ENCODE data around the gene ZDHHC19.

The ZDHHC19 gene

GRCh38 chr3:196227121-196227561, 15.9 kb upstream of the ZDHHC19 start:
- TF ChIP-seq CTCF (IDR thresholded peaks at IDR 0.05) = no peak
- Mint-ChIP-seq H3K4me3 (no peak overlapping the region), H3K4me1 (peaks cover 19% of the 10 kb centered on the region), H3K27me3 (ENCODE audit: low read depth, poor library complexity) (peaks cover 8% of the 10 kb centered on the region), H3K9me3 (no peaks in the 10 kb centered on the region), H3K36me3 (ENCODE audit: low read depth) (no peaks in the 10 kb centered on the region), H3K27ac (no peak overlapping the region)
- no peak for DNase-seq

DNA sequence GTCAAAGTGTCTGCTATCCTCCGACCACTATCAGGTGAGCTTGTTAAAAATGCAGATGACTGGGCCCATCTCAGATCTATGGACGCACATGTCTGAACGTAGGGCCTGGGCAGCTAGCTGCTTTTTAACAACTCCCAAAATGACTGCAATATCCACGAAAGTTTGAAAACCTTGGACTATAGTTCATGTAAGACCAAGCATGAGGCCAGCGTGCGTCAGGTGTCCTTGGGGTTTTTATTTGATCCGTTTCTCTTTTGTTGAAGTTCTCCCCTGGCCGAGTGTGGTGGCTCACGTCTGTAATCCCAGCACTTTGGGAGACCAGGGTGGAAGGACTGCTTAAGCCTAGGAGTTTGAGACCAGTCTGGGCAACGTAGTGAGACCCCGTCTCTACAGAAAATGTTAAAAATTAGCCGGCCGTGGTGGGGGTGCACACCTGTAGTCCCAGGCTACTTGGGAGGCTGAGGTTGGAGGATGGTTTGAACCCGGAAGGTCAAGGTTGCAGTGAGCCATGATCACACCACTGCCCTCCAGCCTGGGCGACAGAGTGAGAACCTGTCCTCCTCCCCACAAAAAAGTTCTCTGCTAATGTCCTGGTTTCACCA, 14.7 kb upstream of the ZDHHC19 start:
- no peak overlapping the region for H3K4me3 Mint-ChIP-seq
- H3K4me1 Mint-ChIP-seq = peaks cover 19% of the 10 kb centered on the region
- H3K36me3 Mint-ChIP-seq (ENCODE audit: low read depth) = no peaks in the 10 kb centered on the region
- H3K27me3 Mint-ChIP-seq (ENCODE audit: low read depth, poor library complexity) = peaks cover 8% of the 10 kb centered on the region
- H3K9me3 Mint-ChIP-seq = no peaks in the 10 kb centered on the region
- no peak for DNase-seq
- no peak for TF ChIP-seq CTCF (IDR thresholded peaks at IDR 0.05)
- no peak overlapping the region for H3K27ac Mint-ChIP-seq

- Mint-ChIP-seq H3K4me1 (peaks cover 25% of the 10 kb centered on the region), H3K9me3 (no peaks in the 10 kb centered on the region), H3K27ac (peak overlapping the region; percentile 32), H3K36me3 (ENCODE audit: low read depth) (no peaks in the 10 kb centered on the region), H3K4me3 (no peak overlapping the region), H3K27me3 (ENCODE audit: low read depth, poor library complexity) (peaks cover 8% of the 10 kb centered on the region)
- no peak for DNase-seq
- no peak for TF ChIP-seq CTCF (IDR thresholded peaks at IDR 0.05)
These were observed 13.9 kb upstream of the ZDHHC19 start for GRCh38 chr3:196225086-196225485.

DNA sequence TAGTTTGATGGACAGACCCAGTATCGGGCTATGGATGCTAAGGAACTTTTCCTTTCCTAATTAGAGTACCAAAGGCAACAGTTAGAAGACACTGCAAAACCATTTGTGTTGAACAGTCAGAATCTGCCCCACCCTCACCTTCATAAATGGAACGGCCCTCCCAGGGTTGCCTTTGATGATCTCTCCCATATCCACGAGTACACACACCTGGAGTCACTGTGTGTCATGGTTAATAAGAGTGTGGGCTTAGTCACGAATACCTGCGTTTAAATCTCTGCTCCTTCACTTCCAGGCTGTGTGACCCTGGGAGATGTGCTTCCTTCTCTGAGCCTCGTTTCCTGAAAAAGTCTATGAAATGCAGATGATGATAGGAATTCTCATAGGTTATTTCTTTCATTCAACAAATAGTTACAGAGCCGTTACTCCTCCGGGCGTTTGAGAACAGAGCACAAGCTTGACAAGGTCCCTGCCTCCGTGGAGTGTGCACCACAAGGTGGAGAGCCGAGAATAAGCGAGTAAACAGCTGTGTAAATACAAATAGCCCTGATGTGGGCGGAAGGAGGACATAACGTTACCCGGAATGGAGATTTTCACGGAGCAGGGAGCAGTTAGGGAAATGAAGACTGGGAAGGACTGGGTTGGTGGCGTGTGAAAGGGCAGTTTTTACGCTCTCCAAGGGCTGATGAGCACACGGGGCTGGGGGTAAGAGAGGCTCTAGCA, 11.8 kb upstream of the ZDHHC19 start:
- no peaks in the 10 kb centered on the region for H3K9me3 Mint-ChIP-seq
- no peak overlapping the region for H3K4me3 Mint-ChIP-seq
- H3K27me3 Mint-ChIP-seq (ENCODE audit: low read depth, poor library complexity) = peaks cover 15% of the 10 kb centered on the region
- H3K36me3 Mint-ChIP-seq (ENCODE audit: low read depth) = no peaks in the 10 kb centered on the region
- no peak overlapping the region for H3K27ac Mint-ChIP-seq
- no peak for DNase-seq
- H3K4me1 Mint-ChIP-seq = peaks cover 36% of the 10 kb centered on the region
- TF ChIP-seq CTCF (IDR thresholded peaks at IDR 0.05) = no peak

GRCh38 chr3:196220991-196221390, 9.8 kb upstream of the ZDHHC19 start:
- Mint-ChIP-seq H3K4me1 (peaks cover 33% of the 10 kb centered on the region), H3K27me3 (ENCODE audit: low read depth, poor library complexity) (peaks cover 16% of the 10 kb centered on the region), H3K9me3 (no peaks in the 10 kb centered on the region), H3K36me3 (ENCODE audit: low read depth) (no peaks in the 10 kb centered on the region), H3K4me3 (no peak overlapping the region), H3K27ac (no peak overlapping the region)
- no peak for TF ChIP-seq CTCF (IDR thresholded peaks at IDR 0.05)
- DNase-seq = no peak

DNA sequence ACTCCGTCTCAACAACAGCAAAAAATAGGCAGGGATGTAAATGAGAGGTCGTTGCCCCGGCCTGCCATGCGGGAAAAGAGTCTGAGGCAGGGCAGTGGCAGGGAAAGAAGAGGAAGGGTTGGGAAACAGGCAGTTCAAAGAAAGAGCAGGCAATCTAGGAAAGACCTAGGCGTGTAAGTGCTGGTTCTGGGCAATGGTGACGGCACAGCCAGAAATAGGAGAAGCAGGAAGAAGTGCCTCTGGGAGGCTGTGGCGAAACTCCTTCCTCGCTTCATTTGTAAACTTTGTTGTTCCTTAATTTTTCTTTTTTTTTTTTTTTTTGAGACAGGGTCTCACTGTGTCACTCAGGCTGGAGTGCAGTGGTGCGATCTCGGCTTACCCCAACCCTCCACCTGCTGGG, 9.4 kb upstream of the ZDHHC19 start:
- H3K4me3 Mint-ChIP-seq = peak overlapping the region; percentile 42
- H3K27me3 Mint-ChIP-seq (ENCODE audit: low read depth, poor library complexity) = peaks cover 18% of the 10 kb centered on the region
- H3K27ac Mint-ChIP-seq = peak overlapping the region; percentile 75
- peaks cover 37% of the 10 kb centered on the region for H3K4me1 Mint-ChIP-seq
- H3K9me3 Mint-ChIP-seq = no peaks in the 10 kb centered on the region
- no peak for TF ChIP-seq CTCF (IDR thresholded peaks at IDR 0.05)
- DNase-seq = no peak
- no peaks in the 10 kb centered on the region for H3K36me3 Mint-ChIP-seq (ENCODE audit: low read depth)

Data from nephron progenitor cell (in vitro differentiated cells).